Breast epithelium (tissue), 4 donors: ENCODE data around the gene OR2V1. TPM values are rescaled to one million over a fixed set of nuclear protein-coding genes. Genes with fewer than 3 reads are reported as not detected.
"Not testable (repeated sequence)": the region's sequence is repeated elsewhere in the genome, so short reads cannot be mapped to it uniquely, and the experiment has no call there.

ENCODE experiments used
- DNase-seq, 2 donors: peaks; one replicate each; pipeline ENCODE4 v3.0.0-alpha.2; 2019; ENCODE audit warnings: low spot score in 2 of 2
- H3K27ac ChIP-seq, 2 donors: fragments of 200-600 bp; sonication (generic) in 1 of 2; one replicate each; pipeline ENCODE4 v1.5.1; 2016 to 2019; ENCODE audit warnings: mild to moderate bottlenecking in 1 of 2
- H3K27me3 ChIP-seq, 2 donors: fragments of 200-600 bp; sonication (generic) in 1 of 2; one replicate each; pipeline versions ENCODE4 v1.5.1 to v1.6.0; 2017 to 2019; ENCODE audit warnings: control low read depth in 1 of 2, mild to moderate bottlenecking in 1 of 2
- H3K36me3 ChIP-seq: fragments of 200-600 bp; one replicate; pipeline ENCODE4 v1.5.1; 2019
- H3K4me1 ChIP-seq, 2 donors: fragments of 200-600 bp; sonication (generic); one replicate each; pipeline ENCODE4 v1.5.1; 2016 to 2019; ENCODE audit warnings: control low read depth in 1 of 2
- H3K4me3 ChIP-seq, 3 donors: fragments of 200-600 bp; sonication (generic); 1 replicate in 2 of 3; 2 replicates in 1 of 3; pipeline ENCODE4 v1.5.1; 2016 to 2019; ENCODE audit warnings: mild to moderate bottlenecking in 3 of 3, moderate library complexity in 2 of 3
- H3K9me3 ChIP-seq, 2 donors: fragments of 200-600 bp; sonication (generic) in 1 of 2; one replicate each; pipeline ENCODE4 v1.5.1; 2016 to 2019; ENCODE audit warnings: control low read depth in 1 of 2
- POLR2A ChIP-seq: fragments of 450-650 bp; IDR thresholded peaks from one replicate; pipeline ENCODE4 v1.6.1; 2016; ENCODE audit warnings: antibody characterized with exemption, mild to moderate bottlenecking, moderate library complexity
- POLR2AphosphoS5 ChIP-seq, 3 donors: sonication (generic); formaldehyde crosslinking; IDR thresholded peaks; one replicate each; pipeline ENCODE4 v1.6.1; 2017; ENCODE audit warnings: antibody characterized with exemption in 3 of 3
- intact Hi-C: fragments of 100-400 bp; cut with DNase I; formaldehyde crosslinking; loops from one replicate; pipeline ENCODE4 v1.15.1; 2023; ENCODE audit warnings: low total_unique reads
- total RNA-seq, 3 donors: library from RNA; depleted of rRNA; stranded (reverse); fragments of >200 nt; gene quantifications; one replicate each; pipeline ENCODE4 v1.1.0, GENCODE V29; 2016
- TF ChIP-seq, protein P1 (sequence below), 3 donors: fragments of 450-650 bp; IDR thresholded peaks; one replicate each; pipeline ENCODE4 v1.5.1; 2016 to 2017; ENCODE audit warnings: antibody characterized with exemption in 3 of 3, mild to moderate bottlenecking in 3 of 3, moderate library complexity in 3 of 3

The OR2V1 gene
- total RNA-seq: not detected

DNA sequence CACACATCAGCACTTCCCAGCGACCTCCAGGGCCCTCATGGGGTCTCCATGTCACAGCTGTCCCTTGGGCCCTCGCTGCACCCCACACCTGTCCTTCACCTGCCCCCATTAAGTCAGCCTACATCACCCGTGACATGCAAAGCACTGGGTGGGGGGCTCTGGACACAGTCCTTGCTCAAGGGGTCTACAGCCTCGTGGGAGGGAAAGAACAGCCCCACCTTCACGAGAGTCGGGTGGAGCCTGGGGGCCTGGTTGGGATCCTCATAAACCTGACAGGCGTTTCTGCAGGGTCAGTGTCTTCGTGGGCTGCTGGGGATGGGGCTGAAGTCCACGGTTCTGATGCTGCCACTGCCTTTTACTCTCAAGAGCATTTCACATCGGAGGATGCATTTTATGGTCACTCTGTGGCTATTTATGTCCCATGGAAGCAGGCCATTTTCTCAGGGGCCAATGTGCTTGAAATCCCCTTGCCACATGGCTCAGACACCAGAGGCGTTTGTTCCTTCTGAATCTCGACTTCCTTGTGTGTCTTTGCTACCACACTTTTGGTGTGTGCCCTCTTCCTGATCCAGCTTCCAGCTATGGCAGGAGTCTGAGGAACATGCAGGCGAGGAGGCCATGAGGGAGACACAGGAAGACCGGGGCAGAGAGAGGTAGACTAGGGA, at the start of gene OR2V1:
TSS of gene OR2V1 (minus strand) at position 338 of the 665 bp plus-strand sequence. CDS start 5,865 bp downstream, outside the sequence.
- H3K9me3 ChIP-seq: peaks cover 0 to 2% of the 10 kb centered on the region in 2 donors
- H3K27ac ChIP-seq: no peak within 1 kb of the TSS
- peaks cover 0 to 41% of the 10 kb centered on the region in 2 donors for H3K27me3 ChIP-seq
- H3K4me1 ChIP-seq: no peaks in the 10 kb centered on the region
- H3K4me3 ChIP-seq: no peak within 1 kb of the TSS
- H3K36me3 ChIP-seq: no peaks in the 10 kb centered on the region
- intact Hi-C loops: no loop called here
- TF ChIP-seq, protein P1, sequence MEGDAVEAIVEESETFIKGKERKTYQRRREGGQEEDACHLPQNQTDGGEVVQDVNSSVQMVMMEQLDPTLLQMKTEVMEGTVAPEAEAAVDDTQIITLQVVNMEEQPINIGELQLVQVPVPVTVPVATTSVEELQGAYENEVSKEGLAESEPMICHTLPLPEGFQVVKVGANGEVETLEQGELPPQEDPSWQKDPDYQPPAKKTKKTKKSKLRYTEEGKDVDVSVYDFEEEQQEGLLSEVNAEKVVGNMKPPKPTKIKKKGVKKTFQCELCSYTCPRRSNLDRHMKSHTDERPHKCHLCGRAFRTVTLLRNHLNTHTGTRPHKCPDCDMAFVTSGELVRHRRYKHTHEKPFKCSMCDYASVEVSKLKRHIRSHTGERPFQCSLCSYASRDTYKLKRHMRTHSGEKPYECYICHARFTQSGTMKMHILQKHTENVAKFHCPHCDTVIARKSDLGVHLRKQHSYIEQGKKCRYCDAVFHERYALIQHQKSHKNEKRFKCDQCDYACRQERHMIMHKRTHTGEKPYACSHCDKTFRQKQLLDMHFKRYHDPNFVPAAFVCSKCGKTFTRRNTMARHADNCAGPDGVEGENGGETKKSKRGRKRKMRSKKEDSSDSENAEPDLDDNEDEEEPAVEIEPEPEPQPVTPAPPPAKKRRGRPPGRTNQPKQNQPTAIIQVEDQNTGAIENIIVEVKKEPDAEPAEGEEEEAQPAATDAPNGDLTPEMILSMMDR (IDR thresholded peaks at IDR 0.05): no peak
- TF ChIP-seq POLR2A (no peak), POLR2AphosphoS5 (IDR thresholded peaks at IDR 0.05) (no peak)
- no peak for DNase-seq

DNA sequence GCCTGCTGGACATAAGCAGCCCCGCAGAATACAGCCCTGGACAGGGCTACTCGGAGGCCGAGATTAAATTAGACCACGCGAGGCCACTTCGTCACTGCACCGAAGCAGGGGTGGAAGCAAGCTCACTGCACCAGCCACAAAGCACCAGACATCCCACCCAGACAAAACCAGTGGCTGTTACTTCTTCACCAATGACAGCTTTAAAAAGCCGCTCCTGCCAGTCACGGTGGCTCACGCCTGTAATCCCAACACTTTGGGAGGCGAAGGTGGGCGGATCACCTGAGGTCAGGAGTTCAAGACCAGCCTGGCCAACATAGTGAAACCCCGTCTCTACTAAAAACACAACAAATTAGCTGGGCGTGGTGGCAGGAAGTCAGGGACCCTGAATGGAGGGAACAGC, 46.6 kb upstream of the OR2V1 start:
- intact Hi-C loops, H3K27ac ChIP-seq, H3K36me3 ChIP-seq, H3K4me1 ChIP-seq, H3K9me3 ChIP-seq, DNase-seq, H3K4me3 ChIP-seq: not testable (repeated sequence)
- H3K27me3 ChIP-seq: peaks cover 0 to 27% of the 10 kb centered on the region in 2 donors

- Histone ChIP-seq H3K36me3 (no peaks in the 10 kb centered on the region), H3K27me3 (peaks cover 0 to 37% of the 10 kb centered on the region in 2 donors), H3K27ac (no peak overlapping the region), H3K9me3 (no peaks in the 10 kb centered on the region), H3K4me1 (no peaks in the 10 kb centered on the region), H3K4me3 (no peak overlapping the region)
- no peak for TF ChIP-seq POLR2A
- TF ChIP-seq, protein P1 (IDR thresholded peaks at IDR 0.05): no peak
- no peak for TF ChIP-seq POLR2AphosphoS5 (IDR thresholded peaks at IDR 0.05)
- DNase-seq: no peak
- intact Hi-C loops: no loop called here
Measured at GRCh38 chr5:181176254-181176952, 45.4 kb upstream of the OR2V1 start.

- intact Hi-C loops: no loop called here
- H3K4me1 ChIP-seq: no peaks in the 10 kb centered on the region
- H3K36me3 ChIP-seq: no peaks in the 10 kb centered on the region
- H3K4me3 ChIP-seq: peak overlapping the region in 2 of 3 donors; percentile 12 to 23
- TF ChIP-seq, protein P1 (IDR thresholded peaks at IDR 0.05): no peak
- TF ChIP-seq POLR2AphosphoS5 (IDR thresholded peaks at IDR 0.05) (no peak), POLR2A (no peak)
- peaks cover 2 to 59% of the 10 kb centered on the region in 2 donors for H3K27me3 ChIP-seq
- no peaks in the 10 kb centered on the region for H3K9me3 ChIP-seq
- no peak for DNase-seq
- no peak overlapping the region for H3K27ac ChIP-seq
Measured at GRCh38 chr5:181173420-181174342, 42.7 kb upstream of the OR2V1 start.

DNA sequence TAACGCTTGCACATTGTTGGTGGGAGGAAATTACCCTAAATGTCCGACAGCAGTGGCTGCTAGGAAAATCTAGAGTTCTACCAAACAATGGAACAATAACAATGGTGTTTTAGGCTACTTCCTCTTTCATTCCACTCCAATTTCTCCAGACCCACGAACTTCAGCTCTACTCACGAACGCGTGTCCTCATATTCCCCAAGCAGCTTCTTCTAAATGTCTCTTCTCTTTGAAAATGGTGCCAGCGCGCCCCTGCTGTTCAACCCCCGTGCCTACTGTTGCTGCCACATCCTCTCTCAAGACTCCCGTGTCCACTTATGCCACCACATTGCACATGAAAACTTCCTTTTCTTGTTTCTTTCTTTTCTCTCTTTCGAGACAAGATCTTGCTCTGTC, 42.1 kb upstream of the OR2V1 start:
- Histone ChIP-seq H3K4me3 (peak overlapping the region in 2 of 3 donors; percentile 12 to 23), H3K9me3 (no peaks in the 10 kb centered on the region), H3K27ac (no peak overlapping the region), H3K27me3 (peaks cover 2 to 64% of the 10 kb centered on the region in 2 donors), H3K4me1 (no peaks in the 10 kb centered on the region), H3K36me3 (no peaks in the 10 kb centered on the region)
- DNase-seq: no peak
- TF ChIP-seq, protein P1 (IDR thresholded peaks at IDR 0.05): no peak
- TF ChIP-seq POLR2A (no peak), POLR2AphosphoS5 (IDR thresholded peaks at IDR 0.05) (no peak)
- intact Hi-C loops: no loop called here
